ENCODE measurements around the gene SLC4A1. TPM values are rescaled to one million over a fixed set of nuclear protein-coding genes. Genes with fewer than 3 reads are reported as not detected.

Gene SLC4A1
- total and polyA plus RNA-seq, 2 donors from 2014 or later: 2.1 to 201 TPM

- no peak for DNase-seq
- TF ChIP-seq CTCF (IDR thresholded peaks at IDR 0.05; ENCODE audit: borderline replicate concordance, extremely low read depth, insufficient read depth): no peak
- Histone ChIP-seq H3K27me3 (ENCODE audit: control insufficient read depth, insufficient read depth, low read length) (no peaks in the 10 kb centered on the region), H3K9me3 (ENCODE audit: control insufficient read depth in 2 of 3, insufficient read depth in 1 of 3, low read length in 3 of 3) (no peaks in the 10 kb centered on the region), H3K27ac (ENCODE audit: low read depth in 2 of 2, low read length in 2 of 2) (no peak overlapping the region), H3K36me3 (ENCODE audit: control insufficient read depth in 2 of 3, insufficient read depth in 3 of 3, low read length in 3 of 3) (peaks cover 10 to 32% (median 29%) of the 10 kb centered on the region in 3 donors), H3K9ac (ENCODE audit: low read length in 3 of 3) (no peak overlapping the region), H3K4me3 (ENCODE audit: low read length in 3 of 3) (no peak overlapping the region), H3K4me1 (ENCODE audit: control insufficient read depth in 2 of 3, insufficient read depth in 2 of 3, low read depth in 1 of 3, low read length in 3 of 3) (peaks cover 0 to 7% (median 0%) of the 10 kb centered on the region in 3 donors)
- FAIRE-seq: no peak
- intact Hi-C loops (cut with DNase I): no loop called here
Observed at GRCh38 chr17:44207319-44207718, 60.6 kb downstream of the SLC4A1 start.

DNA sequence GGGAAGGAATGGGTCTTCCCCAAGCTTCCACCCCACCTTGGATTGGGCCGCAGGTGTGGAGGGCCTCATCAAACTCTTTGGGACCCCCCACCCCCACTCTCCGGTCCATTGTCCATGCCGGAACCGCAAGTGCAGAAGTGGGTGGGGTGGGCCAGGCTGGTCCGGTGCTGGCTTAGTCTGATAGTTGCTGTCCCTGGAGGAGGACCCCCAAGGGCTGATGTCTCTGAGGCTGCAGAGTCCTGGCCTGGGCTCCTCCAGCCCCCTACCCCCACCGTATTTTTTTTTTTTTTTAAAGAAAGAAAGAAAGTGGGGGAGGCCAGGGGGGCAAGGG, 61.1 kb downstream of the SLC4A1 start:
- Histone ChIP-seq H3K36me3 (ENCODE audit: control insufficient read depth in 2 of 3, insufficient read depth in 3 of 3, low read length in 3 of 3) (peaks cover 10 to 30% (median 28%) of the 10 kb centered on the region in 3 donors), H3K27me3 (ENCODE audit: control insufficient read depth, insufficient read depth, low read length) (no peaks in the 10 kb centered on the region), H3K9me3 (ENCODE audit: control insufficient read depth in 2 of 3, insufficient read depth in 1 of 3, low read length in 3 of 3) (no peaks in the 10 kb centered on the region), H3K4me1 (ENCODE audit: control insufficient read depth in 2 of 3, insufficient read depth in 2 of 3, low read depth in 1 of 3, low read length in 3 of 3) (peaks cover 0 to 7% (median 0%) of the 10 kb centered on the region in 3 donors), H3K4me3 (ENCODE audit: low read length in 3 of 3) (no peak overlapping the region), H3K27ac (ENCODE audit: low read depth in 2 of 2, low read length in 2 of 2) (no peak overlapping the region), H3K9ac (ENCODE audit: low read length in 3 of 3) (no peak overlapping the region)
- TF ChIP-seq CTCF (IDR thresholded peaks at IDR 0.05; ENCODE audit: borderline replicate concordance, extremely low read depth, insufficient read depth): no peak
- DNase-seq (no peak), FAIRE-seq (no peak)
- intact Hi-C loops (cut with DNase I): no loop called here

DNA sequence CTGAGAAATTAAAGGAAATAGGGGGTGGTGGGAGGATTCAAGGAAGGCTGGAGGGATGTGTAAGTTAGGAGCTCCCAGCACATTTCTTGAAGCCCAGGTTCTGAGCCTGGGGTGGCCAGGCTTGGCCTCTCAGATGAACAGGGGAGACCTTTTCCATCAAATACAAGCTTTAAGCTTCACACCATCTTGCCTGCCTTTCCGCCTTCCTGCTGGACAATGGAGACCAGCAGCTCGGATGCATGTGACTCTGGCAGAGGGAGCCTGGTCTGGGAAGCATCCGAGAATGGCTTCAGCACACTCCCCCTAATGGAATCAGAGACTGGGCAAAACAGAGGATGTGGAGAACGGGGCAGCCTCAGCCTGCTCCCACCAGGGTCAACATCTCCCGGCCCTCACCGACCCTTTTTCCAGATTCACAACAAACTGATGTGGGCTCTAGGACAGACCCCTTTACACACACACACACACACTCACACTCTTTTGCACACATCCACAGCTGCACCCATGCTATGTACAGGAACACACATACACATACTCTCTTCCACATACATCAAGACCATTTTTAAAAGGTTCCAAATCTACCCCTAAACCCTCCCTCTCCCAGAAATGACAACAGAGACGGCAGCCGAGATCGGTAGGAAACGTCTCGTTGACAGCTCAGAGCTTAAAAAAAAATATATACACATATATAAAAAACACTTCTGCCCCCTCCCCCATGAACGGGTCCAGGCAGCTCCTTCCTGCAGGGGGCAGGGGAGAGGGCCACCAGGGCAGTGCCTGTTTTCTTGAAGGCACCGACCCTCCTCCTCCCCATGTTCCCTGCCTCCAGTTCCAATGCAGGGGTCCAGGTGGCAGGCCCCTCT, 61.7 kb downstream of the SLC4A1 start:
- FAIRE-seq: no peak

More for the DNA sequence above, 61.7 kb downstream of the SLC4A1 start:
- intact Hi-C loops (cut with DNase I): no loop called here
- H3K9me3 ChIP-seq (ENCODE audit: control insufficient read depth in 2 of 3, insufficient read depth in 1 of 3, low read length in 3 of 3): no peaks in the 10 kb centered on the region
- no peak overlapping the region for H3K27ac ChIP-seq (ENCODE audit: low read depth in 2 of 2, low read length in 2 of 2)
- peaks cover 0 to 7% (median 0%) of the 10 kb centered on the region in 3 donors for H3K4me1 ChIP-seq (ENCODE audit: control insufficient read depth in 2 of 3, insufficient read depth in 2 of 3, low read depth in 1 of 3, low read length in 3 of 3)
- TF ChIP-seq CTCF (IDR thresholded peaks at IDR 0.05; ENCODE audit: borderline replicate concordance, extremely low read depth, insufficient read depth): no peak
- H3K27me3 ChIP-seq (ENCODE audit: control insufficient read depth, insufficient read depth, low read length): no peaks in the 10 kb centered on the region
- no peak overlapping the region for H3K4me3 ChIP-seq (ENCODE audit: low read length in 3 of 3)
- H3K9ac ChIP-seq (ENCODE audit: low read length in 3 of 3): no peak overlapping the region
- DNase-seq: no peak
- H3K36me3 ChIP-seq (ENCODE audit: control insufficient read depth in 2 of 3, insufficient read depth in 3 of 3, low read length in 3 of 3): peaks cover 10 to 25% (median 22%) of the 10 kb centered on the region in 3 donors

Data from kidney (tissue), 14 donors.